AG08396 (cell line): ENCODE results near the gene SPECC1.
"Not testable (repeated sequence)": the region's sequence is repeated elsewhere in the genome, so short reads cannot be mapped to it uniquely, and the experiment has no call there.

ENCODE experiments used
- DNase-seq: peaks from one replicate; pipeline ENCODE4 v3.0.0; 2012; ENCODE audit warnings: low spot score, mixed read lengths

The SPECC1 gene

GRCh38 chr17:20313306-20313705 is 304.1 kb downstream of the SPECC1 start:
- DNase-seq = no peak

GRCh38 chr17:20313891-20314290 is 304.7 kb downstream of the SPECC1 start:
- DNase-seq = no peak

GRCh38 chr17:20314834-20315233 is 305.7 kb downstream of the SPECC1 start:
- no peak for DNase-seq

- DNase-seq = no peak
Measured at GRCh38 chr17:20315311-20315710, 306.2 kb downstream of the SPECC1 start.

- no peak for DNase-seq
Measured at GRCh38 chr17:20315821-20316220, 306.7 kb downstream of the SPECC1 start.

GRCh38 chr17:20320535-20321229 is 311.5 kb downstream of the SPECC1 start:
- peak; percentile 53 for DNase-seq

- not testable (repeated sequence) for DNase-seq
Measured at GRCh38 chr17:20321357-20321756, 312.2 kb downstream of the SPECC1 start.

- not testable (repeated sequence) for DNase-seq
Measured at GRCh38 chr17:20327739-20328138, 318.6 kb downstream of the SPECC1 start.

GRCh38 chr17:20351405-20351804 is 342.2 kb downstream of the SPECC1 start:
- not testable (repeated sequence) for DNase-seq

GRCh38 chr17:20352567-20352966 is 343.4 kb downstream of the SPECC1 start:
- DNase-seq = not testable (repeated sequence)

GRCh38 chr17:20363846-20364245 is 354.7 kb downstream of the SPECC1 start:
- DNase-seq = not testable (repeated sequence)
